Endothelial cell of umbilical vein (primary cell): ENCODE measurements around the gene PELI2. TPM values are rescaled to one million over a fixed set of nuclear protein-coding genes. Genes with fewer than 3 reads are reported as not detected.

Experiments
- BruUV-seq: library from RNA; stranded (reverse); fragments of 400-500 nt; replicated peaks from 2 replicates; lab custom pipeline; 2021; lab: Mats Ljungman, UMichigan
- CTCF ChIA-PET: fragments of 300-600, 350-600 bp; sonication (Branson Sonifier 250); formaldehyde crosslinking; loops from one replicate; lab custom pipeline; 2021; ENCODE audit warnings: antibody characterized with exemption, inconsistent platforms; lab: Charles Lee
- POLR2A ChIA-PET: fragments of 300-600, 350-600 bp; sonication (Branson Sonifier 250); formaldehyde crosslinking; loops from one replicate; lab custom pipeline; 2021; ENCODE audit warnings: antibody characterized with exemption, inconsistent platforms; lab: Charles Lee
- DNase-seq: peaks from one replicate; pipeline ENCODE4 v3.0.0-alpha.2; 2011; ENCODE audit warnings: low read depth, low spot score
- FAIRE-seq: peaks from 2 replicates; lab custom pipeline; 2011; peaks lifted over from hg19 to GRCh38; lab: Jason Lieb, UNC
- H2AFZ ChIP-seq: 2 replicates; pipeline ENCODE4 v1.6.0; 2012; ENCODE audit warnings: low read depth, low read length, control low read depth, inconsistent platforms
- H3K27ac ChIP-seq: 2 replicates; pipeline ENCODE4 v1.5.1; 2011; ENCODE audit warnings: low read depth, mild to moderate bottlenecking, control low read depth, low read length, moderate library complexity; ENCODE audit not compliant: insufficient read depth
- H3K27me3 ChIP-seq, 2 experiments: 2 replicates each; pipeline versions ENCODE4 v1.6.0 to v1.6.1; 2011; ENCODE audit warnings: low read length in 2 of 2, mixed read lengths in 1 of 2; ENCODE audit not compliant: control insufficient read depth in 2 of 2, insufficient read depth in 2 of 2
- H3K36me3 ChIP-seq, 2 experiments: 2 replicates in 1 of 2; 3 replicates in 1 of 2; pipeline ENCODE4 v1.5.1; 2011; ENCODE audit warnings: low read length in 2 of 2, mild to moderate bottlenecking in 1 of 2, moderate library complexity in 1 of 2; ENCODE audit not compliant: control insufficient read depth in 2 of 2, insufficient read depth in 2 of 2; ENCODE audit errors: extremely low read depth in 1 of 2
- H3K4me1 ChIP-seq: 3 replicates; pipeline ENCODE4 v1.5.1; 2011; ENCODE audit warnings: mild to moderate bottlenecking, low read length; ENCODE audit not compliant: control insufficient read depth, insufficient read depth; ENCODE audit errors: extremely low read depth
- H3K4me2 ChIP-seq: 2 replicates; pipeline ENCODE4 v1.6.1; 2011; ENCODE audit warnings: low read length, control low read depth, mixed read lengths; ENCODE audit not compliant: insufficient read depth
- H3K4me3 ChIP-seq, 3 experiments: fragments of 200-600 bp in 1 of 3; sonication (generic), shearing (Covaris generic) in 1 of 3; replicated peaks in 1 of 3; 2 replicates each; pipeline ENCODE4 v1.5.1; 2011 to 2016; ENCODE audit warnings: control low read depth in 3 of 3, low read length in 3 of 3, mild to moderate bottlenecking in 2 of 3, inconsistent platforms in 1 of 3, low read depth in 1 of 3, moderate library complexity in 1 of 3; ENCODE audit not compliant: insufficient read depth in 1 of 3
- H3K79me2 ChIP-seq: 2 replicates; pipeline ENCODE4 v1.6.0; 2012; ENCODE audit warnings: low read length, inconsistent platforms; ENCODE audit not compliant: control insufficient read depth, insufficient read depth
- H3K9ac ChIP-seq: replicated peaks from 2 replicates; pipeline ENCODE3; 2011; ENCODE audit warnings: low read length, control low read depth; ENCODE audit not compliant: insufficient read depth; ENCODE audit errors: extremely low read depth
- H3K9me1 ChIP-seq: replicated peaks from 3 replicates; pipeline ENCODE4 v1.6.0; 2011; ENCODE audit warnings: mild to moderate bottlenecking, low read length; ENCODE audit not compliant: control insufficient read depth, insufficient read depth; ENCODE audit errors: extremely low read depth
- H3K9me3 ChIP-seq: replicated peaks from 2 replicates; pipeline ENCODE4 v1.5.1; 2012; ENCODE audit warnings: low read length, inconsistent platforms; ENCODE audit not compliant: control insufficient read depth, insufficient read depth
- H4K20me1 ChIP-seq: replicated peaks from 2 replicates; pipeline ENCODE3; 2011; ENCODE audit warnings: mild to moderate bottlenecking, low read length; ENCODE audit not compliant: control insufficient read depth, insufficient read depth; ENCODE audit errors: extremely low read depth
- EZH2 ChIP-seq: IDR thresholded peaks from 2 replicates; pipeline ENCODE4 v1.6.1; 2012; ENCODE audit warnings: borderline replicate concordance, low read depth, mild to moderate bottlenecking, moderate library complexity, low read length, inconsistent platforms; ENCODE audit not compliant: severe bottlenecking
- FOS ChIP-seq: IDR thresholded peaks from 2 replicates; pipeline ENCODE4 v1.6.1; 2011; ENCODE audit warnings: mild to moderate bottlenecking, low read length, moderate library complexity, borderline replicate concordance; ENCODE audit not compliant: insufficient read depth
- GATA2 ChIP-seq: IDR thresholded peaks from 2 replicates; pipeline ENCODE4 v1.7.0; 2011; ENCODE audit warnings: low read depth, mild to moderate bottlenecking, moderate library complexity, mixed read lengths, low read length; ENCODE audit not compliant: insufficient read length, insufficient read depth
- JUN ChIP-seq: IDR thresholded peaks from 2 replicates; pipeline ENCODE4 v1.6.1; 2011; ENCODE audit warnings: borderline replicate concordance, low read depth; ENCODE audit not compliant: insufficient read length, insufficient read depth
- MYC ChIP-seq: IDR thresholded peaks from one replicate; pipeline ENCODE4 v1.6.1; 2011; ENCODE audit warnings: mild to moderate bottlenecking, low read depth, low read length
- POLR2A ChIP-seq: IDR thresholded peaks from 2 replicates; pipeline ENCODE4 v1.6.1; 2012; ENCODE audit warnings: low read depth, mild to moderate bottlenecking, control low read depth, low read length
- POLR2AphosphoS5 ChIP-seq: IDR thresholded peaks from 2 replicates; pipeline ENCODE4 v1.6.1; 2012; ENCODE audit warnings: low read depth, mild to moderate bottlenecking, control low read depth, low read length, moderate library complexity; ENCODE audit not compliant: insufficient read depth
- dilution Hi-C: fragments of 300-500 bp; cut with MboI; formaldehyde crosslinking; loops from one replicate; pipeline ENCODE4 v1.15.0; 2019; ENCODE audit warnings: low sequenced_read_pairs; ENCODE audit not compliant: extremely low pct_ligation_motif_present
- intact Hi-C: fragments of 100-400 bp; cut with micrococcal nuclease; formaldehyde crosslinking; loops from one replicate; pipeline ENCODE4 v1.10.0; 2022
- polyA plus RNA-seq, 4 experiments: library from polyadenylated mRNA; depleted of rRNA in 3 of 4; stranded (reverse) in 3 of 4; unstranded in 1 of 4; fragments of >200 nt; gene quantifications; 2 replicates each; pipeline versions ENCODE4 v1.2.1 to v1.2.3, GENCODE V29; 2011 to 2012; ENCODE audit warnings: missing spikeins in 1 of 4
- total RNA-seq: library from RNA; stranded (reverse); gene quantifications from 2 replicates; pipeline ENCODE4 v1.2.3, GENCODE V29; 2021
- TF ChIP-seq, protein P1 (sequence below): IDR thresholded peaks from 2 replicates; pipeline ENCODE4 v1.6.1; 2011; ENCODE audit not compliant: insufficient read depth, insufficient read length
- TF ChIP-seq, protein P2 (sequence below), 2 donors: IDR thresholded peaks; 1 replicate in 1 of 2; 2 replicates in 1 of 2; pipeline ENCODE4 v1.5.1; 2011; ENCODE audit warnings: low read length in 2 of 2, mild to moderate bottlenecking in 2 of 2, moderate library complexity in 2 of 2, control low read depth in 1 of 2, inconsistent platforms in 1 of 2, low read depth in 1 of 2; ENCODE audit not compliant: insufficient read depth in 1 of 2; ENCODE audit errors: extremely low read depth in 1 of 2

PELI2 gene
- total and polyA plus RNA-seq, 2 donors (not counting 3 experiments of a cell fraction or from before 2014, with no cell fraction given), result 11.5 to 13.0 TPM

DNA sequence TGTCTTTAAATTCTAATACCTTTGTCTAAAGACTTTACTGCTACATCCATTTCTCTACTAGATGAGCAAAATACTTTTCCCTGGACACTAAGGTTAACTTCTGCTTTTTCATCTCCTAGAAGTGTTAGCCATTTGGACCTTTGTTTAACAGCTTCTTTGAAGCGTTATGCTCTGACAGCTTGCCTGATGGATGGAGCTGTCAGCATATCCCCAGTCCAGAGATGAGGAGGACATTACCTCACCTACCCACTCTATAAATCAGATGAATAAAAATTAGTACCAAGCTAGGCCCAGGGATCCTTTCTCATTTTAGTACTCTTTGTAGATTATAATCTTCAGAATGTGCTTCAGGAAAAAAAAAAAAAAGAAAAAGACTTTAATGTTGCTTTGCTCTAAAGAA lies 222.7 kb downstream of the PELI2 start:
- Histone ChIP-seq H3K36me3 (no peaks in the 10 kb centered on the region), H3K9ac (no peak overlapping the region), H3K4me3 (no peak overlapping the region), H3K9me3 (no peaks in the 10 kb centered on the region), H3K27me3 (no peaks in the 10 kb centered on the region), H3K9me1 (no peaks in the 10 kb centered on the region), H2AFZ (no peak overlapping the region), H4K20me1 (no peaks in the 10 kb centered on the region), H3K79me2 (no peaks in the 10 kb centered on the region), H3K27ac (no peak overlapping the region), H3K4me2 (no peak overlapping the region), H3K4me1 (peaks cover 42% of the 10 kb centered on the region)
- ChIA-PET CTCF (interaction anchor here (0.6 to 2.7 kb wide), 25 partner anchors 24 to 903 kb away, joined by 3 to 60 read pairs (median 5); no protein-coding TSS in a partner anchor), POLR2A (no interaction called here)
- DNase-seq, result no peak
- no peak for TF ChIP-seq POLR2AphosphoS5
- TF ChIP-seq GATA2, result no peak
- TF ChIP-seq MYC, result no peak
- TF ChIP-seq, protein P1, sequence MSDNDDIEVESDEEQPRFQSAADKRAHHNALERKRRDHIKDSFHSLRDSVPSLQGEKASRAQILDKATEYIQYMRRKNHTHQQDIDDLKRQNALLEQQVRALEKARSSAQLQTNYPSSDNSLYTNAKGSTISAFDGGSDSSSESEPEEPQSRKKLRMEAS, result no peak
- TF ChIP-seq JUN, result no peak
- no peak for TF ChIP-seq FOS
- TF ChIP-seq EZH2, result no peak
- TF ChIP-seq POLR2A, result no peak
- TF ChIP-seq, protein P2, sequence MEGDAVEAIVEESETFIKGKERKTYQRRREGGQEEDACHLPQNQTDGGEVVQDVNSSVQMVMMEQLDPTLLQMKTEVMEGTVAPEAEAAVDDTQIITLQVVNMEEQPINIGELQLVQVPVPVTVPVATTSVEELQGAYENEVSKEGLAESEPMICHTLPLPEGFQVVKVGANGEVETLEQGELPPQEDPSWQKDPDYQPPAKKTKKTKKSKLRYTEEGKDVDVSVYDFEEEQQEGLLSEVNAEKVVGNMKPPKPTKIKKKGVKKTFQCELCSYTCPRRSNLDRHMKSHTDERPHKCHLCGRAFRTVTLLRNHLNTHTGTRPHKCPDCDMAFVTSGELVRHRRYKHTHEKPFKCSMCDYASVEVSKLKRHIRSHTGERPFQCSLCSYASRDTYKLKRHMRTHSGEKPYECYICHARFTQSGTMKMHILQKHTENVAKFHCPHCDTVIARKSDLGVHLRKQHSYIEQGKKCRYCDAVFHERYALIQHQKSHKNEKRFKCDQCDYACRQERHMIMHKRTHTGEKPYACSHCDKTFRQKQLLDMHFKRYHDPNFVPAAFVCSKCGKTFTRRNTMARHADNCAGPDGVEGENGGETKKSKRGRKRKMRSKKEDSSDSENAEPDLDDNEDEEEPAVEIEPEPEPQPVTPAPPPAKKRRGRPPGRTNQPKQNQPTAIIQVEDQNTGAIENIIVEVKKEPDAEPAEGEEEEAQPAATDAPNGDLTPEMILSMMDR (IDR thresholded peaks at IDR 0.05; ENCODE audit: extremely low read depth in 1 of 2, insufficient read depth in 1 of 2, low read depth in 1 of 2, low read length in 2 of 2), result no peak
- intact Hi-C loops, result loop anchor here (1.0 to 2.0 kb wide), 9 partner anchors 69 to 894 kb away; no protein-coding TSS in a partner anchor
- no TSS peak for BruUV-seq
- dilution Hi-C loops, result no loop called here
- FAIRE-seq, result no peak
